Sigmoid colon (tissue), 7 donors: ENCODE measurements around the gene GAREM2. TPM values are rescaled to one million over a fixed set of nuclear protein-coding genes. Genes with fewer than 3 reads are reported as not detected.
A peak's percentile ranks its signal among the peaks of the same experiment; 100 is the strongest.
"Not testable (repeated sequence)": the region's sequence is repeated elsewhere in the genome, so short reads cannot be mapped to it uniquely, and the experiment has no call there.

Experiments
- DNase-seq: peaks from one replicate; pipeline ENCODE4 v3.0.0-alpha.2; 2019
- H3K27ac ChIP-seq, 4 donors: fragments of 200-600 bp; sonication (generic); one replicate each; pipeline ENCODE4 v1.5.1; 2016 to 2019; ENCODE audit warnings: mild to moderate bottlenecking in 1 of 4
- H3K27me3 ChIP-seq, 3 donors: fragments of 200-600 bp; sonication (generic); one replicate each; pipeline ENCODE4 v1.5.1; 2019; ENCODE audit warnings: mild to moderate bottlenecking in 1 of 3
- H3K36me3 ChIP-seq, 4 donors: fragments of 200-600 bp; sonication (generic); one replicate each; pipeline ENCODE4 v1.5.1; 2016 to 2019
- H3K4me1 ChIP-seq, 4 donors: fragments of 200-600 bp; sonication (generic); one replicate each; pipeline ENCODE4 v1.5.1; 2017 to 2019
- H3K4me3 ChIP-seq, 4 donors: fragments of 200-600 bp; sonication (generic); one replicate each; pipeline ENCODE4 v1.5.1; 2017 to 2019; ENCODE audit warnings: mild to moderate bottlenecking in 2 of 4, moderate library complexity in 1 of 4
- H3K9me3 ChIP-seq, 4 donors: fragments of 200-600 bp in 3 of 4; sonication (generic) in 3 of 4; one replicate each; pipeline versions ENCODE4 v1.5.1 to v1.6.1; 2013 to 2019
- CTCF ChIP-seq, 4 experiments: fragments of 450-650 bp in 3 of 4; fragments of 200-600 bp in 1 of 4; IDR thresholded peaks; one replicate each; pipeline ENCODE4 v1.5.1; 2016 to 2019; ENCODE audit warnings: antibody characterized with exemption in 4 of 4, mild to moderate bottlenecking in 3 of 4, moderate library complexity in 2 of 4
- EP300 ChIP-seq, 4 donors: sonication (generic); formaldehyde crosslinking; IDR thresholded peaks; one replicate each; pipeline ENCODE4 v1.6.1; 2017; ENCODE audit warnings: antibody characterized with exemption in 4 of 4
- POLR2A ChIP-seq, 2 donors: fragments of 450-650 bp; IDR thresholded peaks; one replicate each; pipeline ENCODE4 v1.6.1; 2016; ENCODE audit warnings: antibody characterized with exemption in 2 of 2, mild to moderate bottlenecking in 2 of 2, moderate library complexity in 2 of 2
- POLR2AphosphoS5 ChIP-seq, 4 donors: sonication (generic); formaldehyde crosslinking; IDR thresholded peaks; one replicate each; pipeline ENCODE4 v1.6.1; 2017; ENCODE audit warnings: antibody characterized with exemption in 4 of 4
- WGBS, 2 donors: extraction: QIAGEN DNeasy Blood & Tissue Kit; methylation state at CpG; one replicate each; pipeline ENCODE4 v1.1.7; 2013; 5-methylcytosine and 5-hydroxymethylcytosine counted together
- intact Hi-C: fragments of 100-400 bp; cut with DNase I; formaldehyde crosslinking; loops from one replicate; pipeline ENCODE4 v1.15.1; 2023
- polyA plus RNA-seq, 3 donors: library from polyadenylated mRNA; stranded (reverse); fragments of 200-250 nt; gene quantifications; one replicate each; pipeline ENCODE4 v1.2.3, GENCODE V29; 2013
- total RNA-seq, 4 donors: library from RNA; depleted of rRNA; stranded (reverse); fragments of >200 nt; gene quantifications; one replicate each; pipeline ENCODE4 v1.1.0, GENCODE V29; 2016
- donor health status: healthy with polysubstance abuse.
- donor health status: Bipolar disorder and iron deficiency.
- donor health status: healthy.

Gene GAREM2
- total and polyA plus RNA-seq, 7 donors: 1.1 to 11.6 (median 2.4) TPM

GRCh38 chr2:26161926-26162325 lies 11.0 kb upstream of the GAREM2 start:
- Histone ChIP-seq H3K27me3 (no peaks in the 10 kb centered on the region), H3K4me1 (no peaks in the 10 kb centered on the region), H3K36me3 (no peaks in the 10 kb centered on the region), H3K9me3 (no peaks in the 10 kb centered on the region), H3K4me3 (no peak overlapping the region), H3K27ac (no peak overlapping the region)
- no peak for TF ChIP-seq POLR2A (IDR thresholded peaks at IDR 0.05)
- TF ChIP-seq POLR2AphosphoS5 (IDR thresholded peaks at IDR 0.05): no peak
- no peak for TF ChIP-seq CTCF (IDR thresholded peaks at IDR 0.05)
- no peak for TF ChIP-seq EP300 (IDR thresholded peaks at IDR 0.05)
- intact Hi-C loops: no loop called here
- peak; percentile 32 for DNase-seq
- 94 to 95% methylated on average over 7 of the region's 7 CpGs for WGBS, 2 donors

- H3K4me1 ChIP-seq: no peaks in the 10 kb centered on the region
- peak; percentile 6 for DNase-seq
- H3K9me3 ChIP-seq: no peaks in the 10 kb centered on the region
- H3K27ac ChIP-seq: no peak overlapping the region
- 93 to 95% methylated on average over 10 of the region's 10 CpGs for WGBS, 2 donors
- H3K4me3 ChIP-seq: no peak overlapping the region
- H3K27me3 ChIP-seq: no peaks in the 10 kb centered on the region
- intact Hi-C loops: no loop called here
- H3K36me3 ChIP-seq: no peaks in the 10 kb centered on the region
- TF ChIP-seq POLR2AphosphoS5 (IDR thresholded peaks at IDR 0.05): no peak
- TF ChIP-seq POLR2A (IDR thresholded peaks at IDR 0.05): no peak
- TF ChIP-seq EP300 (IDR thresholded peaks at IDR 0.05): no peak
- no peak for TF ChIP-seq CTCF (IDR thresholded peaks at IDR 0.05)
These were observed 9.9 kb upstream of the GAREM2 start for GRCh38 chr2:26162963-26163362.

GRCh38 chr2:26164231-26164630 lies 8.7 kb upstream of the GAREM2 start:
- no peak overlapping the region for H3K4me3 ChIP-seq
- TF ChIP-seq CTCF (IDR thresholded peaks at IDR 0.05) (no peak), EP300 (IDR thresholded peaks at IDR 0.05) (no peak), POLR2A (IDR thresholded peaks at IDR 0.05) (no peak), POLR2AphosphoS5 (IDR thresholded peaks at IDR 0.05) (no peak)
- H3K4me1 ChIP-seq: no peaks in the 10 kb centered on the region
- no peaks in the 10 kb centered on the region for H3K9me3 ChIP-seq
- 22 to 75% methylated on average over 1 of the region's 1 CpG for WGBS, 2 donors
- no peaks in the 10 kb centered on the region for H3K27me3 ChIP-seq
- peak; percentile 5 for DNase-seq
- H3K27ac ChIP-seq: no peak overlapping the region
- no peaks in the 10 kb centered on the region for H3K36me3 ChIP-seq
- intact Hi-C loops: no loop called here

GRCh38 chr2:26164641-26165211 lies 8.2 kb upstream of the GAREM2 start:
- Histone ChIP-seq H3K9me3 (no peaks in the 10 kb centered on the region), H3K4me1 (no peaks in the 10 kb centered on the region), H3K27ac (no peak overlapping the region), H3K27me3 (no peaks in the 10 kb centered on the region), H3K4me3 (no peak overlapping the region), H3K36me3 (no peaks in the 10 kb centered on the region)
- peak; percentile 22 for DNase-seq
- TF ChIP-seq CTCF (IDR thresholded peaks at IDR 0.05) (no peak), POLR2A (IDR thresholded peaks at IDR 0.05) (no peak), POLR2AphosphoS5 (IDR thresholded peaks at IDR 0.05) (no peak), EP300 (IDR thresholded peaks at IDR 0.05) (no peak)
- intact Hi-C loops: no loop called here
- 85 to 88% methylated on average over 8 of the region's 8 CpGs for WGBS, 2 donors

- Histone ChIP-seq H3K27ac (no peak overlapping the region), H3K36me3 (no peaks in the 10 kb centered on the region), H3K4me1 (no peaks in the 10 kb centered on the region), H3K4me3 (no peak overlapping the region), H3K27me3 (no peaks in the 10 kb centered on the region), H3K9me3 (no peaks in the 10 kb centered on the region)
- intact Hi-C loops: no loop called here
- WGBS, 2 donors: 88 to 93% methylated on average over 4 of the region's 4 CpGs
- TF ChIP-seq POLR2A (IDR thresholded peaks at IDR 0.05) (no peak), POLR2AphosphoS5 (IDR thresholded peaks at IDR 0.05) (no peak), CTCF (IDR thresholded peaks at IDR 0.05) (no peak)
- no peak for DNase-seq
These were observed 7.5 kb upstream of the GAREM2 start for GRCh38 chr2:26165403-26165802.

GRCh38 chr2:26166541-26166940 lies 6.3 kb upstream of the GAREM2 start:
- H3K36me3 ChIP-seq, H3K9me3 ChIP-seq, H3K27ac ChIP-seq, H3K4me1 ChIP-seq, H3K27me3 ChIP-seq, H3K4me3 ChIP-seq, intact Hi-C loops: not testable (repeated sequence)
- peak; percentile 33 for DNase-seq
- WGBS, 2 donors: 94 to 95% methylated on average over 6 of the region's 6 CpGs
